KMS-11 (cell line): ENCODE measurements around the gene PPP2R5E.

ENCODE experiments used
- H2AFZ ChIP-seq: fragments of 200-600 bp; sonication (generic); 2 replicates; pipeline ENCODE4 v1.6.1; 2016; ENCODE audit warnings: antibody characterized with exemption, mixed run types, low read depth
- H3K27ac ChIP-seq: fragments of 200-600 bp; sonication (generic); 2 replicates; pipeline ENCODE4 v1.6.1; 2016; ENCODE audit warnings: mild to moderate bottlenecking, mixed run types
- H3K27me3 ChIP-seq: fragments of 200-600 bp; sonication (generic); 2 replicates; pipeline ENCODE4 v1.6.1; 2017; ENCODE audit warnings: mild to moderate bottlenecking, low read depth, mixed run types, moderate library complexity; ENCODE audit not compliant: insufficient read depth
- H3K36me3 ChIP-seq: fragments of 200-600 bp; sonication (generic); 2 replicates; pipeline ENCODE4 v1.6.1; 2017; ENCODE audit warnings: mild to moderate bottlenecking, mixed run types; ENCODE audit not compliant: insufficient read depth
- H3K4me1 ChIP-seq: fragments of 200-600 bp; sonication (generic); 2 replicates; pipeline ENCODE4 v1.6.1; 2016; ENCODE audit warnings: mild to moderate bottlenecking, low read depth, mixed run types; ENCODE audit not compliant: poor library complexity, severe bottlenecking
- H3K4me2 ChIP-seq: fragments of 200-600 bp; sonication (generic); 2 replicates; pipeline ENCODE4 v1.7.0; 2016; ENCODE audit warnings: mild to moderate bottlenecking, mixed run types
- H3K4me3 ChIP-seq: fragments of 200-600 bp; sonication (generic); IDR thresholded peaks from 2 replicates; pipeline ENCODE4 v1.6.1; 2017; ENCODE audit warnings: low read depth, low read length, mixed read lengths; ENCODE audit not compliant: insufficient read depth
- H3K79me2 ChIP-seq: fragments of 200-600 bp; sonication (generic); 2 replicates; pipeline ENCODE4 v1.6.1; 2016; ENCODE audit warnings: low read depth, mixed run types; ENCODE audit not compliant: insufficient read depth
- H3K9ac ChIP-seq: fragments of 200-600 bp; sonication (generic); 2 replicates; pipeline ENCODE4 v1.6.1; 2016; ENCODE audit warnings: mild to moderate bottlenecking, mixed run types
- H4K20me1 ChIP-seq: fragments of 200-600 bp; sonication (generic); 2 replicates; pipeline ENCODE4 v1.6.1; 2016; ENCODE audit warnings: mild to moderate bottlenecking, mixed run types; ENCODE audit not compliant: insufficient read depth
- TF ChIP-seq, protein P1 (sequence below): fragments of 200-600 bp; sonication (generic); conservative IDR thresholded peaks from 2 replicates; pipeline ENCODE4 v1.6.1; 2017; ENCODE audit warnings: low read depth, mild to moderate bottlenecking, antibody characterized with exemption, low read length, moderate library complexity, mixed read lengths

Gene PPP2R5E

DNA sequence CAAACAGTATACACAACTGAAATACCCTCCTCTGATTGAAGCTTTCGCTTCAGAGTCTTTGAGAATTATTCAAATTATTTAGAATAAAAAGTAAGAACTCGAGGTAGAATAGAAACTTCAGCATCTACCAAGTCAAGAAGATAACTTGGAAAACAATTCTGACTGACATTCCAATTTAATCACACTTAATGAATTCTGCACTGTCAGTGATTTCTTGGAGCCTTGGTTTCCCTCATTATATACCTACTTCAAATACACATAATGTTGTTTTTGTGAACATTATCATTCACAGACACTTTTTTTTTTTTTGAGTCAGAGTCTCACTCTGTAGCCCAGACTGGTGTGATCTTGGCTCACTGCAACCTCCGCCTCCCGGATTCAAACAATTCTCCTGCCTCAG, 27.9 kb downstream of the PPP2R5E start:
- no peaks in the 10 kb centered on the region for H3K36me3 ChIP-seq
- no peak overlapping the region for H3K4me3 ChIP-seq
- H3K4me2 ChIP-seq: no peak overlapping the region
- H3K27me3 ChIP-seq: no peaks in the 10 kb centered on the region
- no peak overlapping the region for H3K9ac ChIP-seq
- no peak overlapping the region for H3K27ac ChIP-seq
- H2AFZ ChIP-seq: no peak overlapping the region
- H3K4me1 ChIP-seq: peaks cover 53% of the 10 kb centered on the region
- TF ChIP-seq, protein P1, sequence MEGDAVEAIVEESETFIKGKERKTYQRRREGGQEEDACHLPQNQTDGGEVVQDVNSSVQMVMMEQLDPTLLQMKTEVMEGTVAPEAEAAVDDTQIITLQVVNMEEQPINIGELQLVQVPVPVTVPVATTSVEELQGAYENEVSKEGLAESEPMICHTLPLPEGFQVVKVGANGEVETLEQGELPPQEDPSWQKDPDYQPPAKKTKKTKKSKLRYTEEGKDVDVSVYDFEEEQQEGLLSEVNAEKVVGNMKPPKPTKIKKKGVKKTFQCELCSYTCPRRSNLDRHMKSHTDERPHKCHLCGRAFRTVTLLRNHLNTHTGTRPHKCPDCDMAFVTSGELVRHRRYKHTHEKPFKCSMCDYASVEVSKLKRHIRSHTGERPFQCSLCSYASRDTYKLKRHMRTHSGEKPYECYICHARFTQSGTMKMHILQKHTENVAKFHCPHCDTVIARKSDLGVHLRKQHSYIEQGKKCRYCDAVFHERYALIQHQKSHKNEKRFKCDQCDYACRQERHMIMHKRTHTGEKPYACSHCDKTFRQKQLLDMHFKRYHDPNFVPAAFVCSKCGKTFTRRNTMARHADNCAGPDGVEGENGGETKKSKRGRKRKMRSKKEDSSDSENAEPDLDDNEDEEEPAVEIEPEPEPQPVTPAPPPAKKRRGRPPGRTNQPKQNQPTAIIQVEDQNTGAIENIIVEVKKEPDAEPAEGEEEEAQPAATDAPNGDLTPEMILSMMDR: no peak
- H3K79me2 ChIP-seq: peaks cover 43% of the 10 kb centered on the region; the same call in 1 of the 2 replicates
- H4K20me1 ChIP-seq: no peaks in the 10 kb centered on the region

- Histone ChIP-seq H3K4me1 (peaks cover 63% of the 10 kb centered on the region), H3K4me2 (no peak overlapping the region; the same call in 1 of the 2 replicates), H3K27me3 (no peaks in the 10 kb centered on the region), H3K4me3 (no peak overlapping the region), H4K20me1 (no peaks in the 10 kb centered on the region), H3K9ac (no peak overlapping the region), H2AFZ (no peak overlapping the region), H3K79me2 (peaks cover 54% of the 10 kb centered on the region; the same call in 1 of the 2 replicates), H3K36me3 (no peaks in the 10 kb centered on the region), H3K27ac (no peak overlapping the region)
- TF ChIP-seq, protein P1: no peak
These were observed 29.4 kb downstream of the PPP2R5E start for GRCh38 chr14:63513756-63514155.

DNA sequence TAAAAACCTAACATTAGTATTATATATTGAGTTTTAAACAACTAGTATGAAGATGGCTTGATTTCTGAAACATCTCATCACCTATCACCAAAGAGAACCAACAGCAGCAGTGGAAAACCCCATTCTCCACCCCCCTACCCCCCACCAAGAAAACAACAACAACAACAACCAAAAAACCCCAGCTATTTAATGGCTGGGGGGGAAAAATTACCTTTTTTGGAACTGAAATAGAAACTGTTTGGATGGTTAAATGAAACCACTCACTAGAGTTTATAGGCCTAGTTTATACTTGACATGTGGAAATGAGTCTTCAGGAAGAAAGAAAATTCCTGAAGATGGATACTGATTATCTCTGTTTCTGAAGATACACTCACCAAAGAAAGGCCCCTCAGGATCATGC, 30.3 kb downstream of the PPP2R5E start:
- TF ChIP-seq, protein P1: no peak
- Histone ChIP-seq H3K4me1 (peaks cover 69% of the 10 kb centered on the region), H3K79me2 (peaks cover 54% of the 10 kb centered on the region; the same call in 1 of the 2 replicates), H3K27ac (peak overlapping the region; percentile 15; the same call in 1 of the 2 replicates), H3K4me3 (no peak overlapping the region), H3K9ac (no peak overlapping the region), H3K4me2 (peak overlapping the region; percentile 54), H3K27me3 (no peaks in the 10 kb centered on the region), H2AFZ (no peak overlapping the region), H4K20me1 (no peaks in the 10 kb centered on the region), H3K36me3 (no peaks in the 10 kb centered on the region)

DNA sequence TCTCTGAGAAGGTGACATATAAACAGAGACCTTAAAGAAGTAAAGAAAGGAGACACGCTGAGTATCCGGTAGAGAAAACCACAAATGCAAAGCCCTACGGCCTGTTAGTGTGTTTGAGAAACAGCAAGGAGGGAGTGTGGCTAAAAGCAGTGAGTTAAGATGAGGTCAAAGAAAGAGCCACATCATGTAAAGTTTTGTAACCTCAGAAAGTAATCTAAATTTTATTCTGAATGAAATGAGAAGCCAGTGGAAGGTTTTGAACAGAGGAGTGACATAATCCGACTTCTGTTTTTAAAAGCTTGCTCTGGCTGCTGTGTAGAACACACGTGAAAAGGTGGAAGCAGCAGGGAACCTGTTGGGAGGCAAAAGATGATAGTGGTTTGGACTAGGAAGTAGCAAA, 32.6 kb downstream of the PPP2R5E start:
- no peaks in the 10 kb centered on the region for H3K27me3 ChIP-seq
- H3K36me3 ChIP-seq: no peaks in the 10 kb centered on the region
- H3K27ac ChIP-seq: peak overlapping the region; percentile 61
- H3K4me3 ChIP-seq: no peak overlapping the region
- no peak overlapping the region for H2AFZ ChIP-seq
- H3K79me2 ChIP-seq: peaks cover 44% of the 10 kb centered on the region; the same call in 1 of the 2 replicates
- peaks cover 68% of the 10 kb centered on the region for H3K4me1 ChIP-seq
- TF ChIP-seq, protein P1: no peak
- 0 out of 2 replicates have a peak, but pooled peaks cover 2% of the 10 kb centered on the region for H4K20me1 ChIP-seq
- peak overlapping the region; percentile 43 for H3K4me2 ChIP-seq
- no peak overlapping the region for H3K9ac ChIP-seq
